ENCODE measurements around the gene TWNK. TPM values are rescaled to one million over a fixed set of nuclear protein-coding genes. Genes with fewer than 3 reads are reported as not detected.

Gene TWNK
- total RNA-seq, 1 experiment from 2014 or later, result 28.2 TPM

DNA sequence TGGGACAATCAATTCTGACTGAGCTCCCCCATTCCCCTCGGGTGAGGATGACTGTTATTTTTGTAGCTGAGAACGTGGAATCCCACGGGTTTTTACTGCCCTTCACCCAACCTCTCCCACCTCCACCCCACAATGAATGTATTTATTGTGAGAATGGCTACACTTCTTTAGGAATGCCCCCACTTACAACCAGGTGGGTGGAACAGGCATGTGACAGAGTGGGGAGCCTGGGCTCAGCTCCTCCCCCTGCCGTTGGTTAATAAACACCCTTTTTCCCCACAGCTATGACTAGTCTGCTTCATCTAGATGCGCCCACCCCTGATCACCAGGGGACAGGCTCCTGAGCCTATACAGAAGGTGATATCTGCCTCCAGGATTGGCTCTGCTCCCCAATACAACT, 2.0 kb upstream of the TWNK start:
- H3K4me3 Mint-ChIP-seq, result peak overlapping the region; percentile 93; the same call in 1 of the 2 replicates
- ChIA-PET CTCF (interaction anchor here (1.1 to 4.5 kb wide), 3 partner anchors 12 to 26 kb away, joined by 4 to 28 read pairs (median 7); partner anchors contain the start of gene SEMA4G), POLR2A (no interaction called here)
- H3K36me3 Mint-ChIP-seq, result peaks cover 12% of the 10 kb centered on the region
- H3K27ac Mint-ChIP-seq, result no peak overlapping the region
- TF ChIP-seq USF2 (CRISPR knock-in tag; IDR thresholded peaks at IDR 0.05), result no peak
- TF ChIP-seq GTF2I (CRISPR knock-in tag; conservative IDR thresholded peaks at IDR 0.05), result no peak
- no peak for TF ChIP-seq FOXK1 (CRISPR knock-in tag; IDR thresholded peaks at IDR 0.05)
- no peak for TF ChIP-seq ZNF121 (CRISPR knock-in tag; IDR thresholded peaks at IDR 0.05)
- no peak for TF ChIP-seq ZNF219 (CRISPR knock-in tag; IDR thresholded peaks at IDR 0.05; ENCODE audit: borderline replicate concordance)
- no peak for TF ChIP-seq TEAD4 (CRISPR knock-in tag; IDR thresholded peaks at IDR 0.05)
- TF ChIP-seq TP53 (CRISPR knock-in tag; IDR thresholded peaks at IDR 0.05), result no peak
- TF ChIP-seq ATF1 (CRISPR knock-in tag; IDR thresholded peaks at IDR 0.05), result no peak
- no peak for TF ChIP-seq ESRRA (CRISPR knock-in tag; IDR thresholded peaks at IDR 0.05; ENCODE audit: borderline replicate concordance)
- DNase-seq (ENCODE audit: low spot score), result no peak
- H3K9me3 Mint-ChIP-seq, result no peaks in the 10 kb centered on the region
- H3K27me3 Mint-ChIP-seq (ENCODE audit: low read depth), result no peaks in the 10 kb centered on the region
- no peak for ATAC-seq
- H3K4me1 Mint-ChIP-seq, result peaks cover 13% of the 10 kb centered on the region

- peaks cover 24% of the 10 kb centered on the region for H3K36me3 Mint-ChIP-seq
- H3K4me3 Mint-ChIP-seq, result peak overlapping the region; percentile 93
- ATAC-seq, result peak; percentile 3; the same call in 1 of the 2 replicates
- H3K9me3 Mint-ChIP-seq, result no peaks in the 10 kb centered on the region
- ChIA-PET CTCF (interaction anchor here (0.8 to 4.5 kb wide), 8 partner anchors 11 to 109 kb away, joined by 3 to 28 read pairs (median 5); partner anchors contain the start of genes SEMA4G and SLF2), POLR2A (interaction anchor here (1.3 kb wide), 1 partner anchor 10 kb away, joined by 5 read pairs; no protein-coding TSS in a partner anchor)
- H3K27me3 Mint-ChIP-seq (ENCODE audit: low read depth), result no peaks in the 10 kb centered on the region
- DNase-seq (ENCODE audit: low spot score), result no peak
- no peak overlapping the region; the same call in 1 of the 2 replicates for H3K27ac Mint-ChIP-seq
- peaks cover 13% of the 10 kb centered on the region for H3K4me1 Mint-ChIP-seq
- no peak for TF ChIP-seq SP1 (CRISPR knock-in tag; conservative IDR thresholded peaks at IDR 0.05)
- TF ChIP-seq IRF1 (CRISPR knock-in tag; IDR thresholded peaks at IDR 0.05), result no peak
- TF ChIP-seq SMAD4 (CRISPR knock-in tag; IDR thresholded peaks at IDR 0.05), result no peak
- TF ChIP-seq NR1H2 (CRISPR knock-in tag; IDR thresholded peaks at IDR 0.05), result no peak
- no peak; the same call in 1 of the 2 replicates for TF ChIP-seq ZNF138 (CRISPR knock-in tag; conservative IDR thresholded peaks at IDR 0.05)
- TF ChIP-seq MLX (CRISPR knock-in tag; IDR thresholded peaks at IDR 0.05), result no peak
- TF ChIP-seq FOXJ3 (CRISPR knock-in tag; IDR thresholded peaks at IDR 0.05; ENCODE audit: borderline replicate concordance), result no peak
- TF ChIP-seq KAT7 (CRISPR knock-in tag; IDR thresholded peaks at IDR 0.05; ENCODE audit: borderline replicate concordance), result no peak
- TF ChIP-seq, protein P1, sequence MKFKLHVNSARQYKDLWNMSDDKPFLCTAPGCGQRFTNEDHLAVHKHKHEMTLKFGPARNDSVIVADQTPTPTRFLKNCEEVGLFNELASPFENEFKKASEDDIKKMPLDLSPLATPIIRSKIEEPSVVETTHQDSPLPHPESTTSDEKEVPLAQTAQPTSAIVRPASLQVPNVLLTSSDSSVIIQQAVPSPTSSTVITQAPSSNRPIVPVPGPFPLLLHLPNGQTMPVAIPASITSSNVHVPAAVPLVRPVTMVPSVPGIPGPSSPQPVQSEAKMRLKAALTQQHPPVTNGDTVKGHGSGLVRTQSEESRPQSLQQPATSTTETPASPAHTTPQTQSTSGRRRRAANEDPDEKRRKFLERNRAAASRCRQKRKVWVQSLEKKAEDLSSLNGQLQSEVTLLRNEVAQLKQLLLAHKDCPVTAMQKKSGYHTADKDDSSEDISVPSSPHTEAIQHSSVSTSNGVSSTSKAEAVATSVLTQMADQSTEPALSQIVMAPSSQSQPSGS (CRISPR knock-in tag; IDR thresholded peaks at IDR 0.05; ENCODE audit: borderline replicate concordance, low read depth), result no peak
- TF ChIP-seq, protein P2, sequence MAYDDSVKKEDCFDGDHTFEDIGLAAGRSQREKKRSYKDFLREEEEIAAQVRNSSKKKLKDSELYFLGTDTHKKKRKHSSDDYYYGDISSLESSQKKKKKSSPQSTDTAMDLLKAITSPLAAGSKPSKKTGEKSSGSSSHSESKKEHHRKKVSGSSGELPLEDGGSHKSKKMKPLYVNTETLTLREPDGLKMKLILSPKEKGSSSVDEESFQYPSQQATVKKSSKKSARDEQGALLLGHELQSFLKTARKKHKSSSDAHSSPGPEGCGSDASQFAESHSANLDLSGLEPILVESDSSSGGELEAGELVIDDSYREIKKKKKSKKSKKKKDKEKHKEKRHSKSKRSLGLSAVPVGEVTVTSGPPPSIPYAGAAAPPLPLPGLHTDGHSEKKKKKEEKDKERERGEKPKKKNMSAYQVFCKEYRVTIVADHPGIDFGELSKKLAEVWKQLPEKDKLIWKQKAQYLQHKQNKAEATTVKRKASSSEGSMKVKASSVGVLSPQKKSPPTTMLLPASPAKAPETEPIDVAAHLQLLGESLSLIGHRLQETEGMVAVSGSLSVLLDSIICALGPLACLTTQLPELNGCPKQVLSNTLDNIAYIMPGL (CRISPR knock-in tag; IDR thresholded peaks at IDR 0.05), result no peak
- TF ChIP-seq, protein P3, sequence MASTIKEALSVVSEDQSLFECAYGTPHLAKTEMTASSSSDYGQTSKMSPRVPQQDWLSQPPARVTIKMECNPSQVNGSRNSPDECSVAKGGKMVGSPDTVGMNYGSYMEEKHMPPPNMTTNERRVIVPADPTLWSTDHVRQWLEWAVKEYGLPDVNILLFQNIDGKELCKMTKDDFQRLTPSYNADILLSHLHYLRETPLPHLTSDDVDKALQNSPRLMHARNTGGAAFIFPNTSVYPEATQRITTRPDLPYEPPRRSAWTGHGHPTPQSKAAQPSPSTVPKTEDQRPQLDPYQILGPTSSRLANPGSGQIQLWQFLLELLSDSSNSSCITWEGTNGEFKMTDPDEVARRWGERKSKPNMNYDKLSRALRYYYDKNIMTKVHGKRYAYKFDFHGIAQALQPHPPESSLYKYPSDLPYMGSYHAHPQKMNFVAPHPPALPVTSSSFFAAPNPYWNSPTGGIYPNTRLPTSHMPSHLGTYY (CRISPR knock-in tag; IDR thresholded peaks at IDR 0.05), result no peak
- TF ChIP-seq, protein P4, sequence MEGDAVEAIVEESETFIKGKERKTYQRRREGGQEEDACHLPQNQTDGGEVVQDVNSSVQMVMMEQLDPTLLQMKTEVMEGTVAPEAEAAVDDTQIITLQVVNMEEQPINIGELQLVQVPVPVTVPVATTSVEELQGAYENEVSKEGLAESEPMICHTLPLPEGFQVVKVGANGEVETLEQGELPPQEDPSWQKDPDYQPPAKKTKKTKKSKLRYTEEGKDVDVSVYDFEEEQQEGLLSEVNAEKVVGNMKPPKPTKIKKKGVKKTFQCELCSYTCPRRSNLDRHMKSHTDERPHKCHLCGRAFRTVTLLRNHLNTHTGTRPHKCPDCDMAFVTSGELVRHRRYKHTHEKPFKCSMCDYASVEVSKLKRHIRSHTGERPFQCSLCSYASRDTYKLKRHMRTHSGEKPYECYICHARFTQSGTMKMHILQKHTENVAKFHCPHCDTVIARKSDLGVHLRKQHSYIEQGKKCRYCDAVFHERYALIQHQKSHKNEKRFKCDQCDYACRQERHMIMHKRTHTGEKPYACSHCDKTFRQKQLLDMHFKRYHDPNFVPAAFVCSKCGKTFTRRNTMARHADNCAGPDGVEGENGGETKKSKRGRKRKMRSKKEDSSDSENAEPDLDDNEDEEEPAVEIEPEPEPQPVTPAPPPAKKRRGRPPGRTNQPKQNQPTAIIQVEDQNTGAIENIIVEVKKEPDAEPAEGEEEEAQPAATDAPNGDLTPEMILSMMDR (IDR thresholded peaks at IDR 0.05), result no peak
- TF ChIP-seq TCF7 (CRISPR knock-in tag; IDR thresholded peaks at IDR 0.05; ENCODE audit: low read depth), result no peak
- no peak for TF ChIP-seq ZNF219 (CRISPR knock-in tag; IDR thresholded peaks at IDR 0.05; ENCODE audit: borderline replicate concordance)
Observed at GRCh38 chr10:100986623-100986951, 756 bp upstream of the TWNK start.
